GM23338 (cell line): ENCODE results near the gene OOSP4B. TPM values are rescaled to one million over a fixed set of nuclear protein-coding genes. Genes with fewer than 3 reads are reported as not detected.

Source experiments
- ATAC-seq: fragments of 200-7000 bp; cut with Tn5 transposase; 3 replicates; pipeline ENCODE4 v1.9.1; 2020
- DNase-seq: peaks from one replicate; pipeline ENCODE4 v3.0.0-alpha.2; 2015; ENCODE audit warnings: low spot score
- H2AFZ ChIP-seq: fragments of 200-600 bp; sonication (generic); 2 replicates; pipeline ENCODE4 v1.8.0; 2016; ENCODE audit warnings: antibody characterized with exemption, mild to moderate bottlenecking, moderate library complexity
- H3F3A ChIP-seq: fragments of 200-600 bp; sonication (generic); replicated peaks from 2 replicates; pipeline ENCODE4 v1.8.0; 2017; ENCODE audit warnings: antibody characterized with exemption, mixed run types, low read depth
- H3K27ac ChIP-seq: fragments of 200-600 bp; sonication (generic); 2 replicates; pipeline ENCODE4 v1.6.1; 2016; ENCODE audit warnings: low read depth
- H3K27me3 ChIP-seq: fragments of 200-600 bp; sonication (generic); 2 replicates; pipeline ENCODE4 v1.8.0; 2016; ENCODE audit warnings: mild to moderate bottlenecking, mixed run types, moderate library complexity; ENCODE audit not compliant: insufficient read depth
- H3K36me3 ChIP-seq: fragments of 200-600 bp; sonication (generic); 2 replicates; pipeline ENCODE4 v1.8.0; 2016; ENCODE audit warnings: mild to moderate bottlenecking; ENCODE audit not compliant: insufficient read depth
- H3K4me1 ChIP-seq: fragments of 200-600 bp; sonication (generic); 2 replicates; pipeline ENCODE4 v1.8.0; 2016; ENCODE audit warnings: mild to moderate bottlenecking, moderate library complexity; ENCODE audit not compliant: insufficient read depth
- H3K4me2 ChIP-seq: fragments of 200-600 bp; sonication (generic); 2 replicates; pipeline ENCODE4 v1.7.1; 2017; ENCODE audit warnings: mixed run types
- H3K4me3 ChIP-seq: fragments of 200-600 bp; sonication (generic); 2 replicates; pipeline ENCODE4 v1.6.1; 2016; ENCODE audit warnings: mixed run types
- H3K79me2 ChIP-seq: fragments of 200-600 bp; sonication (generic); replicated peaks from 2 replicates; pipeline ENCODE4 v1.8.0; 2017; ENCODE audit warnings: mild to moderate bottlenecking; ENCODE audit not compliant: insufficient read depth
- H3K9me2 ChIP-seq: fragments of 200-600 bp; sonication (generic); 2 replicates; pipeline ENCODE4 v1.8.0; 2017; ENCODE audit not compliant: insufficient read depth
- H4K20me1 ChIP-seq: fragments of 200-600 bp; sonication (generic); replicated peaks from 2 replicates; pipeline ENCODE4 v1.8.0; 2017; ENCODE audit warnings: mild to moderate bottlenecking; ENCODE audit not compliant: insufficient read depth
- H3K27ac Mint-ChIP-seq: 2 replicates; pipeline ENCODE4 v1.8.0; 2020; ENCODE audit warnings: inconsistent platforms, mild to moderate bottlenecking, moderate library complexity, mixed read lengths
- H3K27me3 Mint-ChIP-seq: 3 replicates; pipeline ENCODE4 v1.8.0; 2022; ENCODE audit warnings: low read depth, mild to moderate bottlenecking, moderate library complexity, mixed read lengths, inconsistent platforms; ENCODE audit not compliant: insufficient read depth, poor library complexity
- H3K36me3 Mint-ChIP-seq: 3 replicates; pipeline ENCODE4 v1.8.0; 2021; ENCODE audit warnings: low read depth, mild to moderate bottlenecking, inconsistent platforms, moderate library complexity, mixed read lengths
- H3K4me1 Mint-ChIP-seq: 3 replicates; pipeline ENCODE4 v1.8.0; 2020; ENCODE audit warnings: mild to moderate bottlenecking, inconsistent platforms, mixed read lengths
- H3K4me3 Mint-ChIP-seq: 3 replicates; pipeline ENCODE4 v1.8.0; 2021; ENCODE audit warnings: moderate library complexity, mild to moderate bottlenecking, inconsistent platforms, mixed read lengths
- H3K9me3 Mint-ChIP-seq: 3 replicates; pipeline ENCODE4 v1.8.0; 2020; ENCODE audit warnings: moderate library complexity, mild to moderate bottlenecking, inconsistent platforms, mixed read lengths
- CREB1 ChIP-seq: fragments of 250-450 bp; sonication (Bioruptor Pico); IDR thresholded peaks from 2 replicates; pipeline ENCODE4 v1.5.0; 2020; ENCODE audit warnings: low read depth, mild to moderate bottlenecking, moderate library complexity
- CTCF ChIP-seq, 2 experiments: fragments of 200-600 bp in 1 of 2; sonication (generic) in 1 of 2; conservative IDR thresholded peaks; 2 replicates each; pipeline versions ENCODE4 v1.5.1 to v1.6.1; 2016 to 2017; ENCODE audit warnings: antibody characterized with exemption in 2 of 2, low read depth in 2 of 2, mild to moderate bottlenecking in 2 of 2, moderate library complexity in 1 of 2
- ETS1 ChIP-seq: IDR thresholded peaks from 2 replicates; pipeline ENCODE4 v1.6.1; 2016; ENCODE audit warnings: antibody characterized with exemption
- EZH2 ChIP-seq: fragments of 200-600 bp; sonication (generic); IDR thresholded peaks from one replicate; pipeline ENCODE4 v1.8.0; 2017; ENCODE audit warnings: antibody characterized with exemption, mild to moderate bottlenecking, low read depth; ENCODE audit not compliant: unreplicated experiment
- EZH2phosphoT487 ChIP-seq: fragments of 200-600 bp; sonication (generic); IDR thresholded peaks from one replicate; pipeline ENCODE4 v1.8.1; 2018; ENCODE audit warnings: antibody characterized with exemption; ENCODE audit not compliant: unreplicated experiment
- NANOG ChIP-seq: IDR thresholded peaks from 2 replicates; pipeline ENCODE4 v1.6.1; 2016; ENCODE audit warnings: antibody characterized with exemption, borderline replicate concordance
- POLR2AphosphoS5 ChIP-seq: IDR thresholded peaks from 2 replicates; pipeline ENCODE4 v1.6.1; 2016; ENCODE audit warnings: antibody characterized with exemption, low read depth
- REST ChIP-seq: IDR thresholded peaks from one replicate; pipeline ENCODE4 v1.6.1; 2018; ENCODE audit warnings: antibody characterized with exemption; ENCODE audit not compliant: unreplicated experiment
- STAT1 ChIP-seq: IDR thresholded peaks from one replicate; pipeline ENCODE4 v1.6.1; 2016; ENCODE audit warnings: antibody characterized with exemption; ENCODE audit not compliant: unreplicated experiment
- ZNF331 ChIP-seq: fragments of 250-450 bp; sonication (Bioruptor Pico); IDR thresholded peaks from 2 replicates; pipeline ENCODE4 v1.5.0; 2020; ENCODE audit warnings: low read depth, mild to moderate bottlenecking, moderate library complexity
- ZNF462 ChIP-seq: fragments of 250-450 bp; sonication (Bioruptor Pico); IDR thresholded peaks from 2 replicates; pipeline ENCODE4 v1.5.0; 2020; ENCODE audit warnings: mild to moderate bottlenecking, moderate library complexity
- polyA plus RNA-seq: library from polyadenylated mRNA; unstranded; fragments of >200 nt; fragmentation: Nextera tagmentation; extraction: Ambion mirVana; gene quantifications from 2 replicates; pipeline ENCODE4 v1.2.1, GENCODE V29; 2016
- total RNA-seq: library from RNA; depleted of rRNA; stranded (reverse); fragments of >200 nt; shearing (Covaris generic); gene quantifications from 2 replicates; pipeline ENCODE4 v1.2.3, GENCODE V29; 2014

OOSP4B gene
- total and polyA plus RNA-seq, 2 experiments from 2014 or later, result not detected

GRCh38 chr11:60065801-60066200, 48.8 kb downstream of the OOSP4B start (continued):
- TF ChIP-seq ETS1 (no peak), REST (no peak), EZH2 (no peak), CTCF (conservative IDR thresholded peaks at IDR 0.05; ENCODE audit: low read depth in 2 of 2) (no peak), CREB1 (CRISPR knock-in tag) (no peak), NANOG (no peak), POLR2AphosphoS5 (no peak), EZH2phosphoT487 (no peak)

GRCh38 chr11:60069450-60069849, 52.5 kb downstream of the OOSP4B start:
- peaks cover 17% of the 10 kb centered on the region for H3K9me3 Mint-ChIP-seq
- no peak overlapping the region for H3K4me3 Mint-ChIP-seq
- H3K36me3 Mint-ChIP-seq, result peaks cover 13% of the 10 kb centered on the region; the same call in 2 of the 3 replicates
- Histone ChIP-seq H3F3A (no peaks in the 10 kb centered on the region), H3K9me2 (peaks cover 4% of the 10 kb centered on the region; the same call in 1 of the 2 replicates), H3K4me2 (no peak overlapping the region), H3K4me3 (no peak overlapping the region), H3K4me1 (no peaks in the 10 kb centered on the region), H4K20me1 (no peaks in the 10 kb centered on the region), H3K79me2 (no peaks in the 10 kb centered on the region), H3K36me3 (no peaks in the 10 kb centered on the region), H3K27ac (no peak overlapping the region), H2AFZ (no peak overlapping the region), H3K27me3 (no peaks in the 10 kb centered on the region)
- H3K4me1 Mint-ChIP-seq, result no peaks in the 10 kb centered on the region
- no peak overlapping the region for H3K27ac Mint-ChIP-seq
- ATAC-seq, result no peak
- DNase-seq, result no peak
- H3K27me3 Mint-ChIP-seq, result peaks cover 8% of the 10 kb centered on the region
- no peak for TF ChIP-seq STAT1
- no peak for TF ChIP-seq ZNF331 (CRISPR knock-in tag)
- no peak for TF ChIP-seq CREB1 (CRISPR knock-in tag)
- no peak for TF ChIP-seq NANOG
- TF ChIP-seq ETS1, result no peak
- no peak for TF ChIP-seq ZNF462 (CRISPR knock-in tag)
- no peak for TF ChIP-seq EZH2phosphoT487
